ENCODE results near the gene HBM. TPM values are rescaled to one million over a fixed set of nuclear protein-coding genes. Genes with fewer than 3 reads are reported as not detected.

The HBM gene
- total RNA-seq, 4 donors from 2014 or later = 3.0 TPM; not detected in 3

DNA sequence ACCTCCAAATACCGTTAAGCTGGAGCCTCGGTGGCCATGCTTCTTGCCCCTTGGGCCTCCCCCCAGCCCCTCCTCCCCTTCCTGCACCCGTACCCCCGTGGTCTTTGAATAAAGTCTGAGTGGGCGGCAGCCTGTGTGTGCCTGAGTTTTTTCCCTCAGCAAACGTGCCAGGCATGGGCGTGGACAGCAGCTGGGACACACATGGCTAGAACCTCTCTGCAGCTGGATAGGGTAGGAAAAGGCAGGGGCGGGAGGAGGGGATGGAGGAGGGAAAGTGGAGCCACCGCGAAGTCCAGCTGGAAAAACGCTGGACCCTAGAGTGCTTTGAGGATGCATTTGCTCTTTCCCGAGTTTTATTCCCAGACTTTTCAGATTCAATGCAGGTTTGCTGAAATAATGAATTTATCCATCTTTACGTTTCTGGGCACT, 11.6 kb downstream of the HBM start:
- WGBS, 2 donors (ENCODE audit: low coverage in 1 of 2) = 0 to 1% methylated on average over 4 to 7 of the region's 13 CpGs
- Histone ChIP-seq H3K9me3 (no peaks in the 10 kb centered on the region), H3K27ac (no peak overlapping the region), H3K36me3 (no peaks in the 10 kb centered on the region), H3K4me3 (no peak overlapping the region), H3K27me3 (peaks cover 75% of the 10 kb centered on the region), H3K4me1 (peaks cover 7 to 36% (median 17%) of the 10 kb centered on the region in 3 donors)
- no peak for ATAC-seq
- TF ChIP-seq EP300 (IDR thresholded peaks at IDR 0.05) = no peak
- no peak for TF ChIP-seq POLR2A (IDR thresholded peaks at IDR 0.05)
- TF ChIP-seq, protein P1, sequence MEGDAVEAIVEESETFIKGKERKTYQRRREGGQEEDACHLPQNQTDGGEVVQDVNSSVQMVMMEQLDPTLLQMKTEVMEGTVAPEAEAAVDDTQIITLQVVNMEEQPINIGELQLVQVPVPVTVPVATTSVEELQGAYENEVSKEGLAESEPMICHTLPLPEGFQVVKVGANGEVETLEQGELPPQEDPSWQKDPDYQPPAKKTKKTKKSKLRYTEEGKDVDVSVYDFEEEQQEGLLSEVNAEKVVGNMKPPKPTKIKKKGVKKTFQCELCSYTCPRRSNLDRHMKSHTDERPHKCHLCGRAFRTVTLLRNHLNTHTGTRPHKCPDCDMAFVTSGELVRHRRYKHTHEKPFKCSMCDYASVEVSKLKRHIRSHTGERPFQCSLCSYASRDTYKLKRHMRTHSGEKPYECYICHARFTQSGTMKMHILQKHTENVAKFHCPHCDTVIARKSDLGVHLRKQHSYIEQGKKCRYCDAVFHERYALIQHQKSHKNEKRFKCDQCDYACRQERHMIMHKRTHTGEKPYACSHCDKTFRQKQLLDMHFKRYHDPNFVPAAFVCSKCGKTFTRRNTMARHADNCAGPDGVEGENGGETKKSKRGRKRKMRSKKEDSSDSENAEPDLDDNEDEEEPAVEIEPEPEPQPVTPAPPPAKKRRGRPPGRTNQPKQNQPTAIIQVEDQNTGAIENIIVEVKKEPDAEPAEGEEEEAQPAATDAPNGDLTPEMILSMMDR (IDR thresholded peaks at IDR 0.05) = no peak
- no peak for TF ChIP-seq POLR2AphosphoS5 (IDR thresholded peaks at IDR 0.05)

DNA sequence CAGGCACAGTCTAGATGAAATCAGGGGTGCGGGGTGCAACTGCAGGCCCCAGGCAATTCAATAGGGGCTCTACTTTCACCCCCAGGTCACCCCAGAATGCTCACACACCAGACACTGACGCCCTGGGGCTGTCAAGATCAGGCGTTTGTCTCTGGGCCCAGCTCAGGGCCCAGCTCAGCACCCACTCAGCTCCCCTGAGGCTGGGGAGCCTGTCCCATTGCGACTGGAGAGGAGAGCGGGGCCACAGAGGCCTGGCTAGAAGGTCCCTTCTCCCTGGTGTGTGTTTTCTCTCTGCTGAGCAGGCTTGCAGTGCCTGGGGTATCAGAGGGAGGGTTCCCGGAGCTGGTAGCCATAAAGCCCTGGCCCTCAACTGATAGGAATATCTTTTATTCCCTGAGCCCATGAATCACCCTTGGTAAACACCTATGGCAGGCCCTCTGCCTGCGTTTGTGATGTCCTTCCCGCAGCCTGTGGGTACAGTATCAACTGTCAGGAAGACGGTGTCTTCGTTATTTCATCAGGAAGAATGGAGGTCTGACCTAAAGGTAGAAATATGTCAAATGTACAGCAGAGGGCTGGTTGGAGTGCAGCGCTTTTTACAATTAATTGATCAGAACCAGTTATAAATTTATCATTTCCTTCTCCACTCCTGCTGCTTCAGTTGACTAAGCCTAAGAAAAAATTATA, 12.3 kb downstream of the HBM start:
- no peak for TF ChIP-seq EP300 (IDR thresholded peaks at IDR 0.05)
- no peak for TF ChIP-seq POLR2AphosphoS5 (IDR thresholded peaks at IDR 0.05)
- TF ChIP-seq, protein P1 (IDR thresholded peaks at IDR 0.05) = no peak
- no peak for TF ChIP-seq POLR2A (IDR thresholded peaks at IDR 0.05)
- no peak for ATAC-seq
- Histone ChIP-seq H3K27me3 (peaks cover 74% of the 10 kb centered on the region), H3K36me3 (no peaks in the 10 kb centered on the region), H3K27ac (no peak overlapping the region), H3K4me1 (peaks cover 7 to 36% (median 17%) of the 10 kb centered on the region in 3 donors), H3K4me3 (no peak overlapping the region), H3K9me3 (no peaks in the 10 kb centered on the region)
- WGBS, 2 donors (ENCODE audit: low coverage in 1 of 2) = 41 to 77% methylated on average over 5 to 10 of the region's 11 CpGs

DNA sequence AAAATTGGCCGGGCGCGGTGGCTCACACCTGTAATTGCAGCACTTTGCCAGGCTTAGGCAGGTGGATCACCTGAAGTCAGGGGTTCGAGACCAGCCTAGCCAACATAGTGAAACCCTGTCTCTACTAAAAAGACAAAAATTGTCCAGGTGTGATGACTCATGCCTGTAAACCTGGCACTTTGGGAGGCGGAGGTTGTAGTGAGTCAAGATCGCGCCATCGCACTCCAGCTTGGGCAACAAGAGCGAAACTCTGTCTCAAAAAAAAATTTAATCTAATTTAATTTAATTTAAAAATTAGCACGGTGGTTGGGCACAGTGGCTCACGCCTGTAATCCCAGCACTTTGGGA, 12.9 kb downstream of the HBM start:
- WGBS, 2 donors (ENCODE audit: low coverage in 1 of 2) = 82 to 86% methylated on average over 10 to 11 of the region's 11 CpGs
- H3K9me3 ChIP-seq = no peaks in the 10 kb centered on the region
- H3K27ac ChIP-seq = no peak overlapping the region
- no peak overlapping the region for H3K4me3 ChIP-seq
- H3K4me1 ChIP-seq = peaks cover 7 to 33% (median 17%) of the 10 kb centered on the region in 3 donors
- H3K36me3 ChIP-seq = no peaks in the 10 kb centered on the region
- peaks cover 69% of the 10 kb centered on the region for H3K27me3 ChIP-seq
- no peak for TF ChIP-seq EP300 (IDR thresholded peaks at IDR 0.05)
- TF ChIP-seq POLR2A (IDR thresholded peaks at IDR 0.05) = no peak
- TF ChIP-seq, protein P1 (IDR thresholded peaks at IDR 0.05) = no peak
- no peak for TF ChIP-seq POLR2AphosphoS5 (IDR thresholded peaks at IDR 0.05)
- ATAC-seq = no peak

DNA sequence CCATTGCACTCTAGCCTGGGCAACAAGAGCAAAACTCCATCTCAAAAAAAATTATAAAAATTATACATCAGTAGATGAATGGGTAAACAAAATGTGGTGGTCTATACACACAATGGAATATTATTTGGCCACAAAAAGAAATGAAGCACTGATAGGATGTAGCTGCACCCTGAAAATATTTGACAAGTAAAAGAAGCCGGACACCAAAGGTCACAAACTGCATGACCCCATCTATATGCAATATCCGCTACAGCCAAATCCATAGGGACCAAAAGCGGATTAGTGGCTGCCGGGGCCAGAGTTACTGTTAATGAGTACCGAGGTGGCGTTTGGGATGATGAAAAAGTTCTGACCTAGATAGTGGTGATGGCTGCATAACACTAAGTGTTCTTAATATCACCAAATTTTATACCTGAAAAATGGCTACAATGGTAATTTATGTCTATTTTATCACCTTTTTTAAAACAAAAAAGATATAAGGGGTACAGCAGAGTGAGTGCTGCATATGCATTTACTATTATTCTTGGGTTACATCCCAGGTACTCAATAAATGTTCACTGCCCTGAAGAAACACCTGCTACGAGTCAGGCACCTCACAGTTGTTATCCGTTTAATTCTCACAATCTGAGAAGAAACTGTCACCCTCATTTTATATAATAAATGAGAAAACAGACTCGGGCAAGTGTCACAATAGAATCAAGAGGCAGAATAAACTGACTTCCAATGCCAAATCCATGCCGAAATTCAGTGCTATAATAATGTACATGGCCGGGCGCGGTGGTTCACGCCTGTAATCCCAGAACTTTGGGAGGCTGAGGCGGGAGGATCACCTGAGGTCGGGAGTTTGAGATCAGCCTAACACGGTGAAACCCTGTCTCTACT, 13.7 kb downstream of the HBM start:
- no peaks in the 10 kb centered on the region for H3K9me3 ChIP-seq
- no peaks in the 10 kb centered on the region for H3K36me3 ChIP-seq
- H3K4me1 ChIP-seq = peaks cover 7 to 33% (median 17%) of the 10 kb centered on the region in 3 donors
- 67 to 71% methylated on average over 11 to 12 of the region's 17 CpGs for WGBS, 2 donors (ENCODE audit: low coverage in 1 of 2)
- no peak overlapping the region for H3K27ac ChIP-seq
- H3K4me3 ChIP-seq = no peak overlapping the region
- TF ChIP-seq POLR2A (IDR thresholded peaks at IDR 0.05) (no peak), EP300 (IDR thresholded peaks at IDR 0.05) (no peak), POLR2AphosphoS5 (IDR thresholded peaks at IDR 0.05) (no peak)
- TF ChIP-seq, protein P1 (IDR thresholded peaks at IDR 0.05) = no peak
- H3K27me3 ChIP-seq = peaks cover 63% of the 10 kb centered on the region
- ATAC-seq = no peak

Data from gastroesophageal sphincter (tissue), 4 donors.